Stimulated activated CD4-positive, alpha-beta T cell treated with anti-CD3 and anti-CD28 coated beads, Interleukin-12 subunit alpha, Interleukin-12 subunit beta, amount 100 ng/mL, for 4 hours (primary cell): ENCODE measurements around the gene TPSG1.
"Not testable (repeated sequence)": the region's sequence is repeated elsewhere in the genome, so short reads cannot be mapped to it uniquely, and the experiment has no call there.

Experiments
- DNase-seq: peaks from one replicate; pipeline ENCODE4 v3.0.0-alpha.2; 2020

The TPSG1 gene

GRCh38 chr16:1256296-1256873, 31.3 kb upstream of the TPSG1 start:
- not testable (repeated sequence) for DNase-seq

- not testable (repeated sequence) for DNase-seq
Measured at GRCh38 chr16:1255276-1256122, 30.4 kb upstream of the TPSG1 start, which contains the start of gene TPSD1. TSS of gene TPSD1 (plus strand) at chr16:1256069. CDS start at chr16:1256281, 212 bp downstream.

GRCh38 chr16:1254821-1255220, 29.8 kb upstream of the TPSG1 start:
- DNase-seq = not testable (repeated sequence)

- DNase-seq = not testable (repeated sequence)
Measured at GRCh38 chr16:1253701-1254364, 28.8 kb upstream of the TPSG1 start.

GRCh38 chr16:1249031-1249755, 24.1 kb upstream of the TPSG1 start:
- DNase-seq = not testable (repeated sequence)

- DNase-seq = not testable (repeated sequence)
Measured at GRCh38 chr16:1247903-1248537, 23.0 kb upstream of the TPSG1 start.

- DNase-seq = no peak
Measured at GRCh38 chr16:1245452-1246020, 20.5 kb upstream of the TPSG1 start.

GRCh38 chr16:1244881-1245280, 19.8 kb upstream of the TPSG1 start:
- DNase-seq = no peak

- DNase-seq = not testable (repeated sequence)
Measured at GRCh38 chr16:1243907-1244850, 19.1 kb upstream of the TPSG1 start.

GRCh38 chr16:1243363-1243762, 18.3 kb upstream of the TPSG1 start:
- DNase-seq = not testable (repeated sequence)

- not testable (repeated sequence) for DNase-seq
Measured at GRCh38 chr16:1241081-1241480, 16.0 kb upstream of the TPSG1 start.

GRCh38 chr16:1240436-1240835, 15.4 kb upstream of the TPSG1 start, which contains the start of gene TPSAB1:
TSS of gene TPSAB1 (plus strand) at chr16:1240705. CDS start at chr16:1240939, 234 bp downstream.
- DNase-seq = not testable (repeated sequence)

- DNase-seq = not testable (repeated sequence)
Measured at GRCh38 chr16:1239575-1239974, 14.5 kb upstream of the TPSG1 start.

GRCh38 chr16:1238909-1239308, 13.8 kb upstream of the TPSG1 start:
- not testable (repeated sequence) for DNase-seq

GRCh38 chr16:1237990-1238389, 12.9 kb upstream of the TPSG1 start:
- no peak for DNase-seq

GRCh38 chr16:1236659-1237058, 11.6 kb upstream of the TPSG1 start:
- DNase-seq = not testable (repeated sequence)

GRCh38 chr16:1232049-1232748, 7.1 kb upstream of the TPSG1 start:
- not testable (repeated sequence) for DNase-seq

GRCh38 chr16:1231301-1231700, 6.2 kb upstream of the TPSG1 start:
- DNase-seq = not testable (repeated sequence)

- not testable (repeated sequence) for DNase-seq
Measured at GRCh38 chr16:1230471-1231212, 5.6 kb upstream of the TPSG1 start.
